HG02588 (cell line): ENCODE results near the gene STMN3.
"Not testable (repeated sequence)": the region's sequence is repeated elsewhere in the genome, so short reads cannot be mapped to it uniquely, and the experiment has no call there.

ENCODE experiments used
- ATAC-seq: cut with Tn5 transposase; IDR thresholded peaks from one replicate; pipeline ENCODE4 v1.9.1; 2021; ENCODE audit warnings: mild to moderate bottlenecking, moderate library complexity; ENCODE audit not compliant: unreplicated experiment

Gene STMN3

DNA sequence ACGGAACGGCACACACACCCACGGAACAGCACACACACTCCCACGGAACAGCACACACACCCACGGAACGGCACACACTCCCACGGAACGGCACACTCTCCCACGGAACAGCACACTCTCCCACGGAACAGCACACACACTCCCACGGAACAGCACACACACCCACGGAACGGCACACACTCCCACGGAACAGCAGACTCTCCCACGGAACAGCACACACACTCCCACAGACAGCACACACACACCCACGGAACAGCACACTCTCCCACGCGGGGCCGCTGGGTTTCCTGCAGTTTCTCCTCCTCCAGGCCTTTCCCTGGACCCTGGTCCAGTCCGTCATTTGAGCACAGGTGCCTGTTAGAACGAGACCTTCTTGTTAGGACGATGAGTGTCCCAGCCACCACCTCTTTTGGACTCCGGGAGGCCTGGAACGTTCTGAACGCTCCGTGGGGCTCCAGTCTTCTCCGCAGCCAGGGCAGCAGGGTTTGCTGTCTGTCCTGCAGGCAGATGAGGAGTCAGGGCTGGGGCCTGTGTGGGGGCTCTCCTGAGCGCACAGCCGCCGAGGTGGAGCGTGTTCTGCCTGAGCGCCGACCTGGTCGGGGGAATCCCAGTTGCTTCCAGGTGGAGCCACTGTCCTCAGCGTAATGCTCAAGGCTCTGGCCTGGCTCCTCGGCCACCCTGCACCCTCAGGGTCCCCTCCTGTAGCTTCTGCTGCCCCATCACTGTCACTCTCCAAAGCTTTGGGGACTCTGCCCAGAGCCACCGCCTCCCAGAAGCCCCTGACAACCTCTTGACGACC is 25.6 kb upstream of the STMN3 start:
- ATAC-seq, result no peak

DNA sequence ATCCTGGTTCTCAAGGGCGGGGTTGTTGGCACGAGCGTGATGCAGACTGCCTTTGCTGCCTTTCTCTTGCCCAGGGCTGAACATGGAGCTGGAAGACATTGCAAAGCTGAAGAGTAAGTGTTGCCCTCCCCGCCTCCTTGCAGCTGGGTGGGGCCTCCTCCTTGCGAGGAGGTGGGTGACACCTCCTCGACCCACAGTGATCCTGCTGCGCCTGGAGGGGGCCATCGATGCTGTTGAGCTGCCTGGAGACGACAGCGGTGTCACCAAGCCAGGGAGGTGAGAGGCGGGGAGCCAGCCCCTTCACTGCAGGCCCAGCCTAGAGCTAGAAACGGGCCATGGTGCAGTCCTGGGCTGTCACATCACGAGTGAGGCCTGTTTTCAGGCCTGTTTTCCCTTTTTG is 24.8 kb upstream of the STMN3 start:
- ATAC-seq, result no peak

DNA sequence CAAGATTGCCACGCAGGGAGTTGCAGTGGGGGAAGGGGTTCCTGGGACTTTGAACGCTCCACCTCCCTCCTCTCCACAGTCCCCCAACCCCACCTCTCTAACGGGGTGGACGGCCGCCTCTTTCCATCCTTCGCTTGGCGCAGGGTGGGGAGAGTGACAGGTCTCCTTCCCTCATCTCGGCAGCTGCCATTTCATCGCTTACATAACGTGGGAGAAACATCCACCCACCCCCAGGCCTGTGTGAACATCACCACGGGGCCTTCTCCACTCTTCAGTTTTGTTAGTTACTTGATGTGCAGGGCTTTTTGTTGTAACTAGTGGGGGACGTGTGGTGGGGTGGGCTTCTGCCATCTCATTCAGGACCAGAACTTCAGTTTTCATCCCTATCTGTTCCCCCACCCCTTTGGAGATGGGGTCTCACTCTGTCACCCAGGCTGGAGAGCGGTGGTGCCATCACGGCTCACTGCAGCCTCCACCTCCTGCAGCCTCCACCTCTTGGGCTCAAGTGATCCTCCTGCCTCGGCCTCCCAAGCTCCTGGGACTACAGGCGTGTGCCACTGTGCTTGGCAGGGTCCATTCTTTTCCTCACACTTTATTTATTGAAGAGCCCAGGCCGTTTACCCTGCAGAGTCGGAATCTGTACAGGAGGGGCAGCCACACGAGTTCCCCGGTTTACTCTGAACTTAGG is 22.6 kb upstream of the STMN3 start:
- ATAC-seq, result no peak

DNA sequence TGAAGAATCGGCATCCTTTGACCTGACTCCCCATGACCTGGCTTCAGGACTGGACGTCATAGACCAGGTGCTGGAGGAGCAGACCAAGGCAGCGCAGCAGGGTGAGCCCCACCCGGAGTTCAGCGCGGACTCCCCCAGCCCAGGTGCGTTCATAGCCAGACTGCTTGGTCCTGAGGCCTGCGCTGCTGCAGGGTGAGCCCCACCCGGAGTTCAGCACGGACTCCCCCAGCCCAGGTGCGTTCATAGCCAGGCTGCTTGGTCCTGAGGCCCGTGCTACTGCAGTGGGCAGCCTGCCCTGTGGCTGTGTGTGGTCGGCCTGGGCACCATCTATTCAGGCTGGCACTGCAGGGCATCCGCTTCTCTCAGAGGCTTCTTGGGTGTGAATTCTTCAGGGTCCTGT is 20.7 kb upstream of the STMN3 start:
- no peak for ATAC-seq

DNA sequence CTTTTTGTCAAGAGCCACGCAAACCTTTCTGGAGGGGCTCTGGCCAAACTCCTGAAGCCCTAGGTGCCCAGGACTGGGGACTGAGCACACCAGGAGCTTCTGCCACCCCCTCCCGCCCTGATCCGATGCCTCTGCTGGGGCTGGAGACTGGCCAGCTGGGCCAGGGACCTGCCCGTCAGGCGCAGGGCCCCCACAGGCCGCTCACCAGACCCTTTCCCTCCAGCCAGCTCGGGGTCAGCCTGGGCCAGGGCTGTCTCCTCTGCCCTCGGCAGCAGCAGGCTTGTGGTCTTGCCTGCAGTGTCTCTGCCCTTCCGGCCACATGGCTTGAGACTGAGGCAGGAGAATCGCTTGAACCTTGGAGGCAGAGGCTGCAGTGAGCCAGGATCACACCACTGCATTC is 19.4 kb upstream of the STMN3 start:
- no peak for ATAC-seq

DNA sequence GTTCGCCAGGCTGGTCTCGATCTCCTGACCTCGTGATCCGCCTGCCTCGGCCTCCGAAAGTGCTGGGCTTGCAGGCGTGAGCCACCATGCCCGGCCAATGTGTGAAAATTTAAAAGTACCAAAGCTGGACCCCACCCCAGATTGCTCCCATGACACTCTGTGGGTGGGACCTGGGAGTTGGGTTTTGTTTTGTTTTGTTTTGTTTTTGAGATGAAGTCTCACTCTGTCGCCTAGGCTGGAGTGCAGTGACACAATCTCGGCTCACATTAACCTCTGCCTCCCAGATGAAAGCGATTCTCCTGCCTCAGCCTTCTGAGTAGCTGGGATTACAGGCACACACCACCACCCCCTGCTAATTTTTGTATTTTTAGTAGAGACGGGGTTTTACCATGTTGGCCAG is 18.5 kb upstream of the STMN3 start:
- ATAC-seq, result not testable (repeated sequence)

DNA sequence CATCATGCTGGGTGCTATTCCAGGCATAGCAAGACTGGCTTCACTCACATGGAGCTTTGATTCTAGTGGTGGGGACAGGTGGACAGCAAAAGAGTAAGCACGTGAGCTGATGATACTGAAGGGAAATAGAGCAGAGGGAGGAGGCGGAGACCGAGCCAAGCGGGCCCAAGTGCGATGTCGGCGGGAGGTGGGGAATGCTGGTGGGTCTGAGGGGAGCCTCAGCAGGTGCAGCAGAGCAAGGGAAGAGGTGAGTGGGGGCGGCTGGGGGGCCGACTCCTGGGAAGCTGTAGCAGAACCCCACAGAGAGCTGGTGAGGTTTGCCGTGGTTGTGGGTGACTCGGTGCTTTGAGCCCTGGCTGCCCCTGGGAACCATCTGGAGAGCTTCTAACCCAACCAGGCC is 15.1 kb upstream of the STMN3 start:
- ATAC-seq, result no peak

DNA sequence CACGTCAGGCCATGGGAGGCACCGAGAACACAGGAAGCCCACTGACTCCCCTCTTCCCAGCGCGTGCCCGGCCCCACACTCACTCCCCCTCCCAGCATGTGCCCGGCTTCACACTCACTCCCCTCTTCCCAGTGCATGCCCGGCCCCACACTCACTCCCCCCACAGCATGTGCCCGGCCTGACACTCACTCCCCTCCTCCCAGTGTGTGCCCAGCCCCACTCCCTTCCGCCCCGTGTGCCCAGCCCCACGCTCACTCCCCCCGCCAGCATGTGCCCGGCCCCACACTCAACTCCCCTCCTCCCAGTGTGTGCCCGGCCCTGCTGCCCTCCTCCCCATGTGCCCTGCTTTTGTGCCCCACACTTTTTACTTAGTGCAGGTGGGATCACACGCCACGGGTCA is 14.6 kb upstream of the STMN3 start:
- ATAC-seq, result no peak

DNA sequence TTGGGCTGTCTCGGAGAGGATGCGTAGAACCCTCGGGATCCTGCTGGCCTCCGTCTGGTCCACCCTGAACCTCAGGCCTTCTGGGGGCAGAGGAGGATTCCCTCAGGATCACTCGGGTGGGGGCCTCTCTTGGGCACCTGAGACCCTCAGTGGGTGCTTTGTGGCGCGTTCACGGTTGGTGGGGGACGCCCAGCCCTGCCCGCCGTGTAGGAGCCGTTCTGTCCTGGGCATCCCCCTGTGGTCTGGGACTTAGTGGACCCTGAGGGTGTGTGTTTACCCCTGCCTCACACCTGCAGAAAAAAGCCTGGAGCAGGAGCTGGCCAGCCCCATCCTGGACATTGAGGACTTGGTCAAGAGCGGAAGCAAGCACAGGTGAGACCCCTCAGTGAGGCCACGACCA is 12.5 kb upstream of the STMN3 start:
- no peak for ATAC-seq

DNA sequence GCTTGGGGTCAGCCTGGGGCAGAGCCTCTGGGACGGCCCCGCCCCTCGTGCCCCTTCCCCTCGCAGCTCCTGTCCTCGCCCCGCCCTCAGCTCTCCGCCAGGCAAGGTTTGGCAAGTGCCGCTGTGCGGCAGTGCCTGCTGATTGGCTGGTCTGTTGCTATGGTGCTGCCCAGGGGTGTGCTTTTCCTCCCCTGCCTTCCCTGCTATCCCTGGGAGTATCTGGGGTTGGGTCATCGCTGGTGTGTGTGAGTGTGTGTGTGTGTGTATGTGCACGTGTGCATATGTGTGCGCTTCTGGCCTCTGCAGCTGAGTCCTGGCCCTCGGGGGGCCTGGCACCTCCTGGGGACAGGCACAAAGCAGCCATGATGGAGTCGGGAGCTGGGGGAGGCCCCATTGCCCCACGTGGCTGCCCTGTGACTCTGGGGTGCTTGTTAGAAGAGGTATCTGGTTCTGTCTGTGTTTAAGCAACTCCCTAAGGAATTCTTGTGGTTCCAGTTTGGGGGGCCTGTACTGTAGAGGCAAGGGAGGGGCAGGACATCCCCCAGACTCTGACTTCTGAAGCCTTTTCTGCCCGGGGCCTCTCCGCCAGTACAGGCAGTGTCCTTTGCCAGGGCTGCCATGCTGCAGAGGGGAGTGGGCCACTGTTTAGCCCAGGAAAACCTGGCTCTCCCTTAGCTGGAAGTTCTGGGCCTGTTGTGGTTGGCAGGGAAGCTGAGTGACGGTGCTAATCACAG is 11.8 kb upstream of the STMN3 start:
- no peak for ATAC-seq

DNA sequence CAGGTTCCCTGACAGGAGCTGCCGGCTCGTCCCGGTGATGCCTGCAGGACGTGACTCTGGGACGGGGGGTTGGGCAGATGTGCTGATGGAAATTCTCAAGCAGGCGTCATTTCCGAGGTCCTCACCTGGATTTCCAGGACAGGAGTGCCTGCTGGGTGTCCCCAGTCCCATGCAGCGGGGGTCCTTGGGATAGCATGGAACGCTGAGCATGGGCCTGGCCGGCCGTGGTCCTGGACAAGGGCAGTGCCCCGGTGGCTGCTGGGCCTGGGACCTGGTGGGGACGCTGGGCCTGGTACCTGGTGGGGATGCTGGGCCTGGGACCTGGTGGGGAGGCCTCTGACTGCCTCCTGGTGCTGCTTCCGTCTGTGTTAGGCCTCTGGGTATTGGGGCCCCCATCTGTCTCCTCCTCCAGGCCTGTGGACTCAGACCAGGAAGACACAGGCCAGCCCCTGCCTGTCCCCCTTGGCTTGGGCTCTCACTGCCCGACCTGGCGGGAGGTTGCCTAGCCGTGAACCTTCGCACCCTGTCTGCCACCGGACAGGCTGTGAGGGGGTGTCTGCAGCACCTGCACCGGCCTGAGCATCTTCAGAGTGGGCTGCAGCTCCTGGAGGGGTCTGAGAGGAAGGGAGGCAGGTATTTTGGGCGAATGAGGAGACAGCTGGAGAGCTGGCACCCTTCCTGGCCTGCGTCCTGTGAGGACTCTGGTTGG is 11.1 kb upstream of the STMN3 start:
- ATAC-seq, result no peak

DNA sequence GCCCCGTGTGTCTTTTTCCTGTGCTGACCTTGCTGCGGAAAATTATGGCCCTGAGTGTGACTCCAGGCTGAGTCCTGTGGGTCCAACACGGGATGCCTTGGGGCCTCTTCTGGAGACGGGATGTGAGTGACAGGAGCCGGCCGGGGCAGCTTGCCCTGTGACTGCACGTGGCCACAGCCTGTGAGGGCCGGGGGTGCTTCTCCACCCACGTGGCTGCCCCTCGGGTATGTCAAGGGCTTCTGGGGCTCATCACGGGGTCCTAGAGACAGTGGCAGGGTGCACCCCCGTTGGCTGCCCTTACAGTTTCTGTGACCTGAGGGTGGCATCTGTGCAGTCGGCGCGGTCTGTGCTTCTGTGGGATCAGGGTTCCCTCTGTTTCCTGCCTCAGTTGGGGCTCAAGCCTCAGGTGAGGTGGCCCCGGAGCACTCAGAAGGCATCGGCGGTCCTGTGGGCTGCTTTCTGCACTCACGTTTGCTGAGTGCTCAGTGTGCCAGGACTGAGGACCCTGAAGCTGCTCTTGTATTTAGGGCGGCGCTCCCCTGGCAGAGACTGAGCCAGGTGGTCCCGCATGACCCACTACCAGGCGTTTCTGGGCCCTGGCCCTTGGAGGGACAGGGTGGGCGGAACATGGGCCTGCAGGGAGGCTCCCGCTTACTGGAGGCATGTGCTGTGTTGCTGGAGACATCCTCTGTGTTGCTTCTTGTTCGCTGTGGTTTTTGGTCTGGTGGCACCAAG is 10.3 kb upstream of the STMN3 start:
- no peak for ATAC-seq

DNA sequence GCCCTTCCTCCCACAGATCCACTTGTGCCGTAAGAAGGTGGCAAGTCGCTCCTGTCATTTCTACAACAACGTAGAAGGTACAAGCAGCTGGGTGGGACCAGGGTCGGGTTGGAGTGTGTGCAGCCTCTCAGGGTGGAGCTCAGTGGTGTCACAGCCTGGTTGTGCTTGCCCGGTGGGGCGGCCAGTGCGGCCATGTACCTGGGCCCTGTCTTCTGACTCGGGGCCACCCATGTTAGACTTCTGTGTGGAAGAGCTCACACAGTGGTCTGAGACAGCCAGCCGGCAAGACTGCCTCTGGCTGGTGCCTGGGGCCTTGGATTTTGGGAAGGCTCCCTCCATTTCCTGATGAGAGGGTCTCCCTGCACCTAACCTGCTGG is 9.6 kb upstream of the STMN3 start:
- ATAC-seq, result no peak

DNA sequence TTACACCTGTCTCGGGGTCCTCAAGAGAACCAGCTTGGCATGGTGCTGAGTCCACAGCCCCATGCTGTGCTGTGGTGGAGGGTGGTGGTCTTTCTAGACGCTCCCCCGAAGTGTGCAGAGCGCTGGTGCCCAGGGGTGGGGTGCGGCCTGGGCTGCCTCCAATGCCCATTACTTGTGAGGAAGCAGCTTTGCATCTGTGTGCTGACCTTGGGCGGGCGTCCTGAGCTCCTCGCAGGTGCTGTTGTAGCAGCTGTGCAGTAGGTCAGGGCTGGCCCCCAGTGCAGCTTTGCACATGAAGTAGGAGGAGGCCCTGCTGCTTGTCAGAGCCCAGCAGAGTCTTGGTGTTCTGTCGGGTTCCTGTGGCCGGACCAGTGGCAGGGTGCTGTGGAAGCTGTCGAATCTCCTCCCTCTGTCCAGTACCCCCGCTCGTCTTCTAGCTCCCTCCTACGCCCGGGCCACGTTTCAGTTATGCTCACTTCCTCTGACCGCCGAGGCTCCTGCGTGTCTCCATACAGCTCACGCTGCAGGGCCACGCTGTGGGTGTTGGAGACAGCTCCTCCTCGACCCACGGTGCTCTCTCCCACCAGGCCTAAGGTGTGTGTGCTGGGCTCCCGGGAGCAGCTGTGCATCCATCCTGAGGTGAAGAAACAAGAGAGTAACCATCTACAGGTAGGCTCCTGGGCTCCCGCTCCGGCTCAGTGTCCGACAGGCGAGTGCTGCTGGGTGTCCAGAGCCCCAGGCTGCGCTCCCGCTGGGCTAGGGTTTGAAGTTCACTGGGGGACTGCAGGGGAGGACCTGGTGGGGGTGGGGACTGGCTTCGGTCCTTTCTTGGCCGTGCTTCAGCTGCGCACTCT is 9.0 kb upstream of the STMN3 start:
- no peak for ATAC-seq

DNA sequence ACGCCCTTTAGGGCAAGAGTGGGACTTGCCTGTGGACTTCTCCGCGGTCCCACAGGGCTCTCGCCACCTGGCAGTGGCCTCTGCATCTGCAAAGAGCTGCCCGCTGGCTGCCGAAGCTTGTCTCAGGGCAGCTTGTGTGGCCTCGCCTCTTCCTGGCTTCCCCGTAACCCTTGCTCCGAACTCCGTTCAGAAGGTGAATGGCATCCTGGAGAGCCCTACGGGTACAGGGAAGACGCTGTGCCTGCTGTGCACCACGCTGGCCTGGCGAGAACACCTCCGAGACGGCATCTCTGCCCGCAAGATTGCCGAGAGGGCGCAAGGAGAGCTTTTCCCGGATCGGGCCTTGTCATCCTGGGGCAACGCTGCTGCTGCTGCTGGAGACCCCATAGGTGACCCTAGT is 7.9 kb upstream of the STMN3 start:
- ATAC-seq, result no peak

DNA sequence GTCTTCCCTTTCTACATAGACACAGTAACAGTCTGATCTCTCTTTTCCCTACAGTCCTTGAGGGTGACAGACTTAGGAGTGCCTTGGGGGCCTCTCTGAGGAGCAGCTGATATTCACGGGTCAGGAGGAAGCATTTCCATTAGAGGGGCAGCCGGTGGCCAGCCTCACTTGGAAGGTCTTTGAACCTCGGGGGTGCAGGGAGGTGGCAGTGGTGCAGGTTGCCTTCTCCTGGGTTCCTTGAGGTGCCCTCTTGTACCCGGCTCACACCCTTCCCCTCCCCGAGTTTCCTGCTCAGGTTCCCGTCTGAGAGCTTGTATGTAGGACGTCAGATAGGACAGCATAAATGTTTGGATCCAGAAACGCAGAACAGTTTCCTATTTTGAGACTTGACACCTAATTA is 7.4 kb upstream of the STMN3 start:
- no peak for ATAC-seq

DNA sequence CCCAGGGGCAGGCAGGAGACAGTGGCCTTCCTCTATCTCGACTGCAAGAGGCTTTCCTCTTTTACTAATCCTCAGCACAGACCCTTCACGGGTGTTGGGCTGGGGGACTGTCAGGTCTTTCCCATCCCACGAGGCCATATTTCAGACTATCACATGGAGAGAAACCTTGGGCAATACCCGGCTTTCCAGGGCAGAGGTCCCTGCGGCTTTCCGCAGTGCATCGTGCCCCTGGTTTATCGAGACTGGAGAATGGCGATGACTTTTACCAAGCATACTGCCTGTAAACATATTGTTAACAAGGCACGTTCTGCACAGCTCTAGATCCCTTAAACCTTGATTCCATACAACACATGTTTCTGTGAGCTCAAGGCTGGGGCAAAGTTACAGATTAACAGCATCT is 7.0 kb upstream of the STMN3 start:
- not testable (repeated sequence) for ATAC-seq

DNA sequence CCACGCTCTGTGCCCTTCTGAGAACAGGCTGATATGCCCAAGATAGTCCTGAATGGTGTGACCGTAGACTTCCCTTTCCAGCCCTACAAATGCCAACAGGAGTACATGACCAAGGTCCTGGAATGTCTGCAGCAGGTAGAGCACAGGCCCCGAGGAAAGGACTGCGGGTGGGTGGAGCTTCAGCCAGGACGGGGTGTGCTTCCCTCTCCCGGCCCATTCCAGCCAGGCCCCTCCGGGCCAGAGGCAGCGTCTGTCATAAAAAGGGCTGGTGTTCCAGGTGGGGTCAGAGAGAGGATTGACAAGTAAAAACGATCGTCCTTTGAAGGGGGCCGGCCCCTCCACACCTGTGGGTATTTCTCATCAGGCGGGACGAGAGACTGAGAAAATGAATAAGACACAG is 6.1 kb upstream of the STMN3 start:
- ATAC-seq, result no peak

DNA sequence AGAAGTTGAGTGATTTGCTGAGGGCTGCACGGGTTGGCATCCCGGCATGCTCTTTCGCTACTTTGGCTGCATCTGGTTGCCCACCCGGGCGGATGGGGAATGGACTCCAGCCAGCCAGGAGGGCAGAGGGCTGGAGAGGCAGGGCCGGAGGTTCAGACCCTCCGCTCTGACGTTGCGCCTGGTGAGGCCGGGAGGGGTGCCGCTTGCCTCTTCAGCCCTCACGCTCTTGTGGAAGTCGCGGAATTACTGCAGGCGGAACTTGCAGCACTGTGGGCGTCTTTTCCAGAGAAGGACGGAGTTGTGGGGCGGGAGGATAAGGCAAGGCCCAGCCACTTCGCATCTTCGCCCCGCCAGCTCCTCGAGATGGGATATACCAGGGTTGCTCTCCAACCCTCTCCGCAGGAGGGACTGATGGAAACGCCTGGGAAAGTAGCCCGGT is 5.5 kb upstream of the STMN3 start:
- peak; percentile 23 for ATAC-seq
